GM12872 (cell line): ENCODE data around the gene MCEMP1.

Experiments used
- TF ChIP-seq, protein P1 (sequence below): IDR thresholded peaks from 3 replicates; pipeline ENCODE4 v1.5.1; 2011; ENCODE audit warnings: low read depth, mild to moderate bottlenecking, low read length, moderate library complexity; ENCODE audit not compliant: insufficient read depth

MCEMP1 gene

DNA sequence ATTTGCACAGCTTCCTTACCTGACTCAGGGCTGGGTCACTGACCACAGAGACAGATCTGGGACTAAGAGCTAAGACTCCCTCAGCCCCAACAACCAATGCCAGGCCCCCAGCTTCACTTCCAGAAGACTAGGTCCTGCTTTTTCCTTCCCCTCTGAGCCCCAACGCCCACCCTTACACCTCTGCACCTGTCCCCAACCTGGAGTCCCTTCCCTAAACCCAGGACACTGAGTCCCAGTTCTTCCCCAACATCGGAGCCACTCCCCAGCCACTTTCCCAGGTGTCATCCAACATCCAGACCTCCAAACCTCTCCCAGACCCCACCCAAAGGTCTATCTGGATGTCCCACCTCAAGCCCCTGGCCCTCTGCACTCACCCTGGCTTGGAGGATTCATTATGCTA is 22.1 kb downstream of the MCEMP1 start:
- TF ChIP-seq, protein P1, sequence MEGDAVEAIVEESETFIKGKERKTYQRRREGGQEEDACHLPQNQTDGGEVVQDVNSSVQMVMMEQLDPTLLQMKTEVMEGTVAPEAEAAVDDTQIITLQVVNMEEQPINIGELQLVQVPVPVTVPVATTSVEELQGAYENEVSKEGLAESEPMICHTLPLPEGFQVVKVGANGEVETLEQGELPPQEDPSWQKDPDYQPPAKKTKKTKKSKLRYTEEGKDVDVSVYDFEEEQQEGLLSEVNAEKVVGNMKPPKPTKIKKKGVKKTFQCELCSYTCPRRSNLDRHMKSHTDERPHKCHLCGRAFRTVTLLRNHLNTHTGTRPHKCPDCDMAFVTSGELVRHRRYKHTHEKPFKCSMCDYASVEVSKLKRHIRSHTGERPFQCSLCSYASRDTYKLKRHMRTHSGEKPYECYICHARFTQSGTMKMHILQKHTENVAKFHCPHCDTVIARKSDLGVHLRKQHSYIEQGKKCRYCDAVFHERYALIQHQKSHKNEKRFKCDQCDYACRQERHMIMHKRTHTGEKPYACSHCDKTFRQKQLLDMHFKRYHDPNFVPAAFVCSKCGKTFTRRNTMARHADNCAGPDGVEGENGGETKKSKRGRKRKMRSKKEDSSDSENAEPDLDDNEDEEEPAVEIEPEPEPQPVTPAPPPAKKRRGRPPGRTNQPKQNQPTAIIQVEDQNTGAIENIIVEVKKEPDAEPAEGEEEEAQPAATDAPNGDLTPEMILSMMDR: no peak

DNA sequence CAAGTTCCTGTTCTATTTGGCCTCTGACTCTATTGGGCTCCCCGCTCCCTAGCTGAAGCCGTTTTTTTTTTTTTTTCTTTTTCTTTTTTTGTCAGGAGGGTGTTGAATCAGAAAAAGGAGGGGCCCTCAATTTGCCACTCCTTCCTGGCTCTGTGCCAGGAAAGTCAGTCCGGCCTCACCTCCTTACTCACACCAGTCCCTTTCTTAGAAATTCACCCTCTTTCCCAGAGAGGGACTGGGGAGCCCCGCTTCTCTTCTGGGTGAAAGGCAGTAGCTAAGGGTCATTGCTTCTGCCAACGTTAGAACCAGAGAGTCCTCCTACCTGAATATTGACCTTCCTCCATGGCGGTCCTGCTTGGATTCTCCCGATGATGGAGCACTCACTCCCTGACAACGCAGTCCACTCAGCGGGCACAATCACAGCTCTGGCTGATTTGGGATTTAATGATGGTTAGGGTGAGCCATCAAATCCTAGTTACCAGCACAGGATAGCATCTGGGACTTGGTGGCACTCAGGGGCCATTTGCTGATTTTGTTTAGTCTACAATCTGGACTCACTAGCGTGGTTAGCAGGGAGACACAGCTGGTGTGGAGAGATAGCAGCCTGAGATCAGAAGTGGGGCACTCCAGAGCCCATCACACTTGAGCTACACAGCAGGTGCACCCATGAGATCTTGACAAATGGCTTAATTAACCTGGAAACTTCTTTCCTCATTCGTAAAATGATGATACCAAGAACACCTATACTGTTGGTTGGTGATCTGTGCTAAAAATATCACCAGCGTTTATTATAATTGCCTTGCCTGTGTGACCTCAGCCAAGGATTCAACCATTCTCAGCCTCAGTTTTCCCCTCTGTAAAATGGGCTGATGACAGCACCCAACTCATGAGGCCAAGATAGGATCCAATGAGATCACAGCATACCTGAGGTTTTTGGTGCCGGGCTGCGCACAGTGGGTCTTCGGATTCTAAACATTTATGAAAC is 22.8 kb downstream of the MCEMP1 start:
- TF ChIP-seq, protein P1: no peak

DNA sequence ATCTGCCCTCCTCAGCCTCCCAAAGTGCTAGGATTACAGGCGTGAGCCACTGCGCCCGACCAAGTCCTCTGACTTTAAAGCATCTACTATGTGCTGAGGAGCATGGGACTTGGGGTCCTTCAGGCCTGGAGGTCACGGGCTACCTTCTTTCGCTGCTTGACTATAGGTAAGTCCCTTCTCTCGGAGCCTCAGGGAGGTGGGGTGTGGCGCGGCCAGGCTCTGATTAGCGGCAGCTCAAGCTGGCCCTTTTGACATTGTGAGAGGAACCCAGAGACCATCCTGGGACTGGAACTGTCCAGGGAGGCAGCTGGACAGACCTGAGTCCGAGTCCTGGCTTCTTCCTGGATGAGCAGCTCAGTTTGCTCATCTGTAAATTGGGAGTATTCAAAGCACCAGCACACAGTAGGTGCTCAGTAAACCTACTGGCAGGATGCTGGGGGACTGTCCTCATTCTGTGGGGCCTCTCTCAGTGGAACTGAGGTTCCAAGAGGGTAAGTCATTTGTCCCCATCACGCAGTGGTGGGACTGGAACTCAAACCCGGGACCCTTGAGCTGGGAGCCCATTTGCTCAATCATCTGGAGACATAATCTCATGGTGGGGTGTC is 24.3 kb downstream of the MCEMP1 start:
- TF ChIP-seq, protein P1: no peak

DNA sequence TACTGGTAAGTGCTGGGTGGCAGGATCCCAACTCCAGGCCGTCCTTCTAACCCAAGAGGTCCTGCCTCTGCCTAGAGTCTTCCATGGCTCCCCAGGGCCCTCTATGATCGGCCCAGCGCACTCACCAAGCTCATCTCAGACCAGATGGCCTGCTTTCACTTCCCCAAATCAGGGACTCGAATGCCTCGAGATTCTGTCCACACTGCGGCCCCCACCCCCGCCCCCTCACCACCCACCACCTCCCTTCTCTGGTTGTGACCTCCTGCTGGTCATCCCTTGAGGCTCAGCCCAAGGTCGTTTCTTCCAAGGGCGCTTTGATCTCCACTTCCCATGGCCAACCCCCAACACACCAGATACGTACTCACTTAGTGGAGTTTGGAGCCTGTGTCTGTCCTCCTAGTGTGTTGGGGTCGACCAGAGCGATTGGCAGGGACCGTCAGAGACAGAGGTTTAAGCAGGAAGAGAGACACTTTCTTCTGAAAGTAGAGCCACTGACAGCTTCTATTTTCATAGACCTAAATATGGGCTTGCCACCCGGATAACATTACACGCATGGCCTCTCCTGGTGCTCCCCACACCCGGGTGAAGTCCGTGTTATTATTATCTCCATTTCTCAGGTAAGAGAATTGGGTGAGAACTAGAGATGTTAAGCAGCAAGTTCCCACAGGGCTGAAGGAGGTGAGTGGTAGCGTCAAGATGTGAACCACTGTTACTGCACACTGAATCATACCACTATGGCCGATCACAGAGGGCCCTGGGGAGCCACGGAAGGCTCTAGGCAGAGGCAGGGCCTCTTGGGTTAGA is 25.0 kb downstream of the MCEMP1 start, which contains the start of gene FCER2:
Gene FCER2, minus strand, starts transcription at position 478 of the 804 bp plus-strand sequence. CDS start 2,371 bp downstream, outside the sequence.
- TF ChIP-seq, protein P1: 0 out of 3 replicates have a peak, but pooled peaks have one; percentile 7

DNA sequence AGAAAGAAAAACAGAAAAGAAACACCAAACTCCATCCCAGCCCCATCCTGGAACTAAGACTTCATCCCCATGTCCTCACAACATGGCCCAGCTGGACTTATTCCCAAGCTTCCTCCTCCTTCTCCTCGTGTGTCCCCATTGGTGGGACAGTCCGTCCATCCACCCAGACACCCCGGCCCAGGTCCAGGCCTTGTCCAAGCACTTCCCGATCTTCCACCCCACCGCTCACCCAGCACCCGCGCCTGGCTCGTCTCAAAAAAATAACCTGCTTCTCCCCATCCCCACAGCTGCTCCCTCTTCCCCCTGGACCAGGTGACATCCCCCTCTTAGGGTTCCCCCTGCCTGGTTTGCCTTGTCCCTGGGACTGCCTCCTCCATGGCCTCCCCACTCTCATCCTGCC is 26.4 kb downstream of the MCEMP1 start:
- TF ChIP-seq, protein P1: no peak

DNA sequence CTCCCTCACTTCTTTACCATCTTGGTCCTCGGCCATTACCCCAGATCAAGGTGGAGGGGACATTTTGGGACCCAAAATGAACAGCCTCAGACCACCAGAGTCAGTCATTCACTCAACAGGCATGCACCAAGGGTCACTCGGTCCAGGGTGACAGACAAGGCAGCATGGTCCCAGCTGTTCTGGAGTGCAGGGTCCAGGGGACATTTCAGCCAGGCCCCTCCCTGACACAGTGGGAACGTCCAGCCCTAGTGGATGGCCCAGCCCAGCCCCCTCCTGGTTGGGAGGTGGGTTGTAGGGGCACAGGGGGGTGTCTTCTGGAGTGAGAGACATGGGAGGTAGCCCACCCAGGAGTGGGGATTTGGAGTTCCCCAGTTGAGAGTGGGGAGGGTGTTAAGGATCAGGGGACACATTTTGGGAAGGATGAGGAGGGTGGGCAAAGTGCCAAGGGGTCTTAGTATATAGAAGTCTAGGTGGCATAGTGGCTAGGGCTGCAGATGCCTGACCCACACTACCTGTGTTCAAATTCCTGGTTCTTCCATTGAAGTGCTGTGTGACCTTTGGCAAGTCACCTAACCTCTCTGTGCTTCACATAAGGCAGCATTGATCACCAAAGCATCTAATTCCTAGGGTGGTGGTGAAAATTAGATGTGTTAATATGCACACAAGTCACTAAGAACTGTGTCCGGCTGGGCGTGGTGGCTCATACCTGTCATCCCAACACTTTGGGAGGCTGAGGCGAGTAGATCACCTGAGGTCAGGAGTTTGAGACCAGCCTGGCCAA is 27.6 kb downstream of the MCEMP1 start:
- TF ChIP-seq, protein P1: no peak
